Mucosa of rectum (tissue), 2 donors: Measurements from ENCODE around the gene MUC22.
"Not testable (repeated sequence)": the region's sequence is repeated elsewhere in the genome, so short reads cannot be mapped to it uniquely, and the experiment has no call there.

Experiments used
- H3K27ac ChIP-seq, 2 donors: one replicate each; pipeline ENCODE4 v1.7.0; 2013; ENCODE audit warnings: inconsistent platforms in 2 of 2, low read depth in 2 of 2, low read length in 2 of 2
- H3K27me3 ChIP-seq, 2 donors: one replicate each; pipeline ENCODE4 v1.7.0; 2013; ENCODE audit warnings: low read length in 2 of 2; ENCODE audit not compliant: control insufficient read depth in 2 of 2, insufficient read depth in 2 of 2
- H3K36me3 ChIP-seq, 2 donors: one replicate each; pipeline ENCODE4 v1.7.0; 2013; ENCODE audit warnings: low read length in 2 of 2; ENCODE audit not compliant: control insufficient read depth in 2 of 2, insufficient read depth in 2 of 2
- H3K4me1 ChIP-seq, 2 donors: one replicate each; pipeline ENCODE4 v1.7.0; 2013; ENCODE audit warnings: low read length in 2 of 2, mild to moderate bottlenecking in 1 of 2; ENCODE audit not compliant: control insufficient read depth in 2 of 2, insufficient read depth in 2 of 2
- H3K4me3 ChIP-seq, 2 donors: one replicate each; pipeline ENCODE4 v1.7.0; 2013; ENCODE audit warnings: low read length in 2 of 2
- H3K9ac ChIP-seq, 2 donors: one replicate each; pipeline ENCODE4 v1.7.0; 2013; ENCODE audit warnings: low read length in 2 of 2, low read depth in 1 of 2, mild to moderate bottlenecking in 1 of 2
- H3K9me3 ChIP-seq, 2 donors: one replicate each; pipeline ENCODE4 v1.7.0; 2013; ENCODE audit warnings: low read length in 2 of 2; ENCODE audit not compliant: control insufficient read depth in 2 of 2
- donor health status: healthy.
- donor health status: Normal muscosa, but diverticular disease.

MUC22 gene

GRCh38 chr6:31010393-31011060 is at the start of gene MUC22:
Gene MUC22, plus strand, starts transcription at chr6:31010474. Its CDS starts 233 bp downstream, at chr6:31010707.
- H3K9me3 ChIP-seq: no peaks in the 10 kb centered on the region
- H3K27me3 ChIP-seq: peaks cover 0 to 3% of the 10 kb centered on the region in 2 donors
- no peak within 1 kb of the TSS for H3K27ac ChIP-seq
- H3K4me3 ChIP-seq: no peak within 1 kb of the TSS
- H3K9ac ChIP-seq: no peak within 1 kb of the TSS
- H3K4me1 ChIP-seq: no peaks in the 10 kb centered on the region
- H3K36me3 ChIP-seq: no peaks in the 10 kb centered on the region

- Histone ChIP-seq H3K4me3 (no peak overlapping the region), H3K27ac (no peak overlapping the region), H3K36me3 (no peaks in the 10 kb centered on the region), H3K4me1 (peaks cover 0 to 2% of the 10 kb centered on the region in 2 donors), H3K9ac (no peak overlapping the region), H3K27me3 (peaks cover 10 to 20% of the 10 kb centered on the region in 2 donors), H3K9me3 (no peaks in the 10 kb centered on the region)
These were observed 49.2 kb upstream of the MUC22 start for GRCh38 chr6:30960907-30961673.

- no peaks in the 10 kb centered on the region for H3K4me1 ChIP-seq
- no peak overlapping the region for H3K4me3 ChIP-seq
- H3K36me3 ChIP-seq: no peaks in the 10 kb centered on the region
- H3K9ac ChIP-seq: no peak overlapping the region
- H3K9me3 ChIP-seq: no peaks in the 10 kb centered on the region
- peaks cover 1 to 10% of the 10 kb centered on the region in 2 donors for H3K27me3 ChIP-seq
- H3K27ac ChIP-seq: no peak overlapping the region
These were observed 47.6 kb upstream of the MUC22 start for GRCh38 chr6:30962716-30963115.

- no peaks in the 10 kb centered on the region for H3K9me3 ChIP-seq
- H3K36me3 ChIP-seq: no peaks in the 10 kb centered on the region
- no peak overlapping the region for H3K4me3 ChIP-seq
These were observed 46.6 kb upstream of the MUC22 start for GRCh38 chr6:30963641-30964040.

GRCh38 chr6:30964075-30964474 is 46.2 kb upstream of the MUC22 start:
- no peak overlapping the region for H3K4me3 ChIP-seq
- H3K4me1 ChIP-seq: no peaks in the 10 kb centered on the region
- H3K27me3 ChIP-seq: peaks cover 0 to 3% of the 10 kb centered on the region in 2 donors
- H3K9me3 ChIP-seq: no peaks in the 10 kb centered on the region
- H3K27ac ChIP-seq: no peak overlapping the region
- no peaks in the 10 kb centered on the region for H3K36me3 ChIP-seq
- no peak overlapping the region for H3K9ac ChIP-seq

More at GRCh38 chr6:30963641-30964040, 46.6 kb upstream of the MUC22 start:
- Histone ChIP-seq H3K4me1 (no peaks in the 10 kb centered on the region), H3K27ac (no peak overlapping the region), H3K27me3 (peaks cover 0 to 3% of the 10 kb centered on the region in 2 donors), H3K9ac (no peak overlapping the region)

- no peak overlapping the region for H3K4me3 ChIP-seq
- H3K36me3 ChIP-seq: no peaks in the 10 kb centered on the region
- H3K27me3 ChIP-seq: peaks cover 0 to 3% of the 10 kb centered on the region in 2 donors
- H3K9me3 ChIP-seq: no peaks in the 10 kb centered on the region
- no peak overlapping the region for H3K27ac ChIP-seq
- no peaks in the 10 kb centered on the region for H3K4me1 ChIP-seq
- H3K9ac ChIP-seq: no peak overlapping the region
These were observed 45.1 kb upstream of the MUC22 start for GRCh38 chr6:30965140-30965601.

- no peaks in the 10 kb centered on the region for H3K36me3 ChIP-seq
- no peak overlapping the region for H3K9ac ChIP-seq
- H3K27me3 ChIP-seq: peaks cover 0 to 3% of the 10 kb centered on the region in 2 donors
- H3K27ac ChIP-seq: no peak overlapping the region
- H3K9me3 ChIP-seq: no peaks in the 10 kb centered on the region
- H3K4me1 ChIP-seq: no peaks in the 10 kb centered on the region
- H3K4me3 ChIP-seq: no peak overlapping the region
These were observed 44.1 kb upstream of the MUC22 start for GRCh38 chr6:30966154-30966553.

- not testable (repeated sequence) for H3K4me3 ChIP-seq, H3K4me1 ChIP-seq, H3K9ac ChIP-seq, H3K27ac ChIP-seq, H3K36me3 ChIP-seq, H3K27me3 ChIP-seq, H3K9me3 ChIP-seq
These were observed 41.1 kb upstream of the MUC22 start for GRCh38 chr6:30969171-30969570.

- Histone ChIP-seq H3K4me3 (no peak overlapping the region), H3K27ac (no peak overlapping the region), H3K27me3 (no peaks in the 10 kb centered on the region), H3K4me1 (no peaks in the 10 kb centered on the region), H3K9ac (no peak overlapping the region), H3K9me3 (no peaks in the 10 kb centered on the region), H3K36me3 (no peaks in the 10 kb centered on the region)
These were observed 39.3 kb upstream of the MUC22 start for GRCh38 chr6:30970946-30971345.

GRCh38 chr6:30972816-30973215 is 37.5 kb upstream of the MUC22 start:
- Histone ChIP-seq H3K4me3 (no peak overlapping the region), H3K4me1 (no peaks in the 10 kb centered on the region), H3K9me3 (no peaks in the 10 kb centered on the region), H3K9ac (no peak overlapping the region), H3K36me3 (no peaks in the 10 kb centered on the region), H3K27me3 (no peaks in the 10 kb centered on the region), H3K27ac (no peak overlapping the region)
